Measurements from ENCODE around the gene GPR4.

The GPR4 gene

GRCh38 chr19:45554481-45554880 lies 47.5 kb downstream of the GPR4 start:
- no peak for DNase-seq (ENCODE audit: low read depth, low spot score)

GRCh38 chr19:45553464-45553863 lies 48.5 kb downstream of the GPR4 start:
- peak; percentile 86 for DNase-seq (ENCODE audit: low read depth, low spot score)

GRCh38 chr19:45547965-45548609 lies 53.9 kb downstream of the GPR4 start:
- peak; percentile 93 for DNase-seq (ENCODE audit: low read depth, low spot score)

- DNase-seq (ENCODE audit: low read depth, low spot score): no peak
These were observed 54.7 kb downstream of the GPR4 start for GRCh38 chr19:45547211-45547770.

- no peak for DNase-seq (ENCODE audit: low read depth, low spot score)
These were observed 59.8 kb downstream of the GPR4 start for GRCh38 chr19:45542234-45542668.

Data from ELF-1 (cell line).